Stimulated activated CD4-positive, alpha-beta T cell treated with anti-CD3 and anti-CD28 coated beads, Interleukin-1b, Interleukin-23, amount 100 ng/mL, for 4 hours (primary cell): Measurements from ENCODE around the gene GCNT2.
"Not testable (repeated sequence)": the region's sequence is repeated elsewhere in the genome, so short reads cannot be mapped to it uniquely, and the experiment has no call there.

Experiments used
- DNase-seq, 2 donors: peaks; one replicate each; pipeline ENCODE4 v3.0.0-alpha.2; 2020; ENCODE audit warnings: low read depth in 2 of 2

GCNT2 gene

GRCh38 chr6:10521104-10521808, at the start of gene GCNT2:
Gene GCNT2 (plus strand): TSS chr6:10521351. CDS start chr6:10528912, 7,561 bp downstream.
- no peak for DNase-seq

- no peak for DNase-seq
Observed at GRCh38 chr6:10472634-10473033, 48.5 kb upstream of the GCNT2 start.

GRCh38 chr6:10478187-10479040, 42.7 kb upstream of the GCNT2 start:
- no peak for DNase-seq

GRCh38 chr6:10479939-10480700, 41.0 kb upstream of the GCNT2 start:
- no peak for DNase-seq

- DNase-seq = no peak
Observed at GRCh38 chr6:10481101-10481500, 40.0 kb upstream of the GCNT2 start.

GRCh38 chr6:10482636-10483257, 38.4 kb upstream of the GCNT2 start:
- DNase-seq = no peak

- DNase-seq = no peak
Observed at GRCh38 chr6:10484912-10485311, 36.2 kb upstream of the GCNT2 start.

- DNase-seq = no peak
Observed at GRCh38 chr6:10485406-10485805, 35.7 kb upstream of the GCNT2 start.

- no peak for DNase-seq
Observed at GRCh38 chr6:10486215-10486614, 34.9 kb upstream of the GCNT2 start.

- not testable (repeated sequence) for DNase-seq
Observed at GRCh38 chr6:10486944-10487588, 34.1 kb upstream of the GCNT2 start.

GRCh38 chr6:10487668-10488327, 33.4 kb upstream of the GCNT2 start:
- DNase-seq = no peak

GRCh38 chr6:10491463-10491862, 29.7 kb upstream of the GCNT2 start:
- DNase-seq = no peak

GRCh38 chr6:10491905-10492304, 29.2 kb upstream of the GCNT2 start:
- not testable (repeated sequence) for DNase-seq

- DNase-seq = no peak
Observed at GRCh38 chr6:10495029-10495428, 26.1 kb upstream of the GCNT2 start.

GRCh38 chr6:10505529-10505928, 15.6 kb upstream of the GCNT2 start:
- DNase-seq = no peak

GRCh38 chr6:10507298-10507697, 13.9 kb upstream of the GCNT2 start:
- no peak for DNase-seq

GRCh38 chr6:10507715-10508114, 13.4 kb upstream of the GCNT2 start:
- no peak for DNase-seq

GRCh38 chr6:10510592-10511367, 10.4 kb upstream of the GCNT2 start:
- peak; percentile 4 to 6 for DNase-seq

GRCh38 chr6:10511477-10511876, 9.7 kb upstream of the GCNT2 start:
- no peak for DNase-seq

- DNase-seq = no peak
Observed at GRCh38 chr6:10513544-10513943, 7.6 kb upstream of the GCNT2 start.
